T1000 (cell line): ENCODE measurements around the gene CLCN5.

ENCODE experiments used
- DNase-seq: peaks from one replicate; lab custom pipeline; 2025; ENCODE audit warnings: mixed read lengths; lab: John Stamatoyannopoulos, UW

The CLCN5 gene

GRCh38 chrX:50082741-50083140 is 160.3 kb downstream of the CLCN5 start:
- DNase-seq, result no peak

DNA sequence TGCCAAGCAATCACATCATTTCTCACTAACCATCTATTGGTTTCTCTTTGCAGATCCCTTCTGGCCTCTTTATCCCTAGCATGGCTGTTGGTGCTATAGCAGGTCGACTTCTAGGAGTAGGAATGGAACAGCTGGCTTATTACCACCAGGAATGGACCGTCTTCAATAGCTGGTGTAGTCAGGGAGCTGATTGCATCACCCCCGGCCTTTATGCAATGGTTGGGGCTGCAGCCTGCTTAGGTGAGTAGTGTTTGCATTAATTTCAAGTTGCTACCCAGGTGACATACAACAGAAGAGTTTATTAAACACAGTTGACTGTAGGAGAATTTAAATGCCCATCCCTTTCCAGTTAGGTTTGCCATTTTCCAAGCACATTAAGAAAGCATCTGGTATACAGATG is 166.2 kb downstream of the CLCN5 start:
- no peak for DNase-seq

- DNase-seq, result no peak
Measured at GRCh38 chrX:50093625-50094024, 171.2 kb downstream of the CLCN5 start.

DNA sequence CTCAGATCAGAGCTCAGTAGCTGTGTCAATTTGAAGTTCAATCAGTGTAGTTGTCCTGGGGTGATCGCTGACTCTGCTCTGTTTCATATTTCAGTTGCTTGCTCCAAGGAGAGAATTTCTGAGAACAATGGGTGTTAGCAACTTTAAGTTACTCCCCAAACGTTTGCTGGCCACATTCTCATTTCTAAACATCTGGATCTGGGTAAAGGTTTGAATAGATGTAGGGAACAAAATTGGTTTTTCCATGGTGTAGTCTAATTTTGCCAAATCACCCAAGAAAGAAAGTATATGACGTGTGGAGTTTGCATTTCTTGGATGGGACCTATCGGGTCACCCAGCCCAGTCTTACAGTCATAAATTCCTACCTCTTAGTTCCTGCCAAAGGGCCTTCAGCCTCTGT is 174.7 kb downstream of the CLCN5 start:
- no peak for DNase-seq

DNA sequence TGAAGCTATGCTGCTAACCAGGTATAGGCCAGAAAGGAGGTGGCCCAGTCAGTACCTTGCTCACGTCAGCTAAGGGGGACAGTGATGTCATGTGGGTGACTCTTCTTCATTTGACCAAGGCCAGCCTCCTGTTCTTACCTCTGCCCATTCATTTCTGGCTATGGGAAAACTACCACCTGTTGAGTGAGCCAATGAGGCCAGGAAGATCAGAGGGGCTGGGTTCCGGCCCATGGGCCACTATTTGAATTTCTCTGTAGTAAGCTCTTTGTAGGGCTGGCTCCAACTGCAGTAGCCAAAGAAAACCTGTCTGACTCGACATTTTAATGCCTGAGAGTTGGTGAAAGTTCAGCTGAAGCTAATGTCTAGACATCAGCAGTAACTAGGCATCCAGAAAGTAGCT is 175.8 kb downstream of the CLCN5 start:
- DNase-seq, result no peak

GRCh38 chrX:50098749-50099148 is 176.4 kb downstream of the CLCN5 start:
- DNase-seq, result no peak

DNA sequence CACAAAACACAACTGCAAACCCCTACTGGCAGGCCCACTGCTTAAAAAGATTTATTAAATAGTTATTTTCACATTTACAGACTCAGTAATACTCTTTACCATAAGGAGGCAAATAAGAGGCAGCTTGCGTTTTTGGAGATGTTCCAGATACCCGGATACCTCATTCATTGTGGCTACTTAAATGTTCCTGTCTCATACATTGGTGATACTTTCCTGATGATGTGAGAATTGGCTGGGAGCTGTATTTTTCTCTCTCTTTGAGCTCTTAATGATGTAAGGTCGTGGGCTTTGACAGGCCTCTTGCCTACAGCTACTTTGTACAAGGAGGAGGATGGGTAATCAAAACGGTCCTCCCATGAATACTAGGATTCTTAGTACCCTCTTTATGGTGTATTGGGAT is 176.9 kb downstream of the CLCN5 start:
- no peak for DNase-seq

GRCh38 chrX:50100188-50100587 is 177.8 kb downstream of the CLCN5 start:
- no peak for DNase-seq

DNA sequence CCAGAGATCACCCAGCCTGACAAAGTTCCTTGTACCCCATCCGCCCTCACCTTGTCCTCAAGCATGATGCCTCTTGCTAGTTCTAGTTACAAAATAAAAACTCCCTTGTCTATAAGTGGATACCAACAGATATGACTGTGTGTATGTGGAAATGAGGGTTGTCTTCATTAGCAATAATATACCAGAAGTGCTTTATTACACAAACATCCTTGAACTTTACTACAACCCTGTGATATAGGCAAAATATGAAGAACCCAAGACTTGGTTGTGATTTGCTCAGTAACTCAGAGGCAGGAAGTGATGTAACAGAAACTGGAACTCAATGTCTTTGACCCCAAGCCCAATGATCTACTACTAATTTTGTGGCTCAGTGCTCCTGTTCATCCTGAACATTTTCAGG is 180.8 kb downstream of the CLCN5 start:
- DNase-seq, result no peak

GRCh38 chrX:50103866-50104566 is 181.6 kb downstream of the CLCN5 start:
- no peak for DNase-seq

GRCh38 chrX:50106051-50106675 is 183.8 kb downstream of the CLCN5 start:
- no peak for DNase-seq

- no peak for DNase-seq
Measured at GRCh38 chrX:50107470-50107869, 185.1 kb downstream of the CLCN5 start.

DNA sequence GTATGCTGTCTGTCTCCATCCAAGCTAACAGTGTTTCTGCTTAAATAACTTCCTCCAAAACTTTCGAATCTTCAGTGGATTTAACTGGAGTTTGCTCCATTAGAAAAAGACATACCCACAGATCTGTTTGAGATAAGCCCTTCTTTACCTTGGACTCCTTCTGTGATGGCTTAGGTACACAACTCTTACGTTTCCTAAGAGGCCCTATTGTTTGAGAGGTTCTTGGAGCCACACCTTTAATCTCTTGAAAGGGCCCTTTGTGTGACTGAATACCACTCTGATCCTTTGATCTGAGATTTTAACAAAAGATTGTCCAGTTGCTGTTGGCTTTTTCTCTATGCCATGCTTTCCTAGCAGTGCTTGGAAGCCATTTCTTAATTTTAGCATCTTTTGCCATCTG is 185.9 kb downstream of the CLCN5 start:
- no peak for DNase-seq

DNA sequence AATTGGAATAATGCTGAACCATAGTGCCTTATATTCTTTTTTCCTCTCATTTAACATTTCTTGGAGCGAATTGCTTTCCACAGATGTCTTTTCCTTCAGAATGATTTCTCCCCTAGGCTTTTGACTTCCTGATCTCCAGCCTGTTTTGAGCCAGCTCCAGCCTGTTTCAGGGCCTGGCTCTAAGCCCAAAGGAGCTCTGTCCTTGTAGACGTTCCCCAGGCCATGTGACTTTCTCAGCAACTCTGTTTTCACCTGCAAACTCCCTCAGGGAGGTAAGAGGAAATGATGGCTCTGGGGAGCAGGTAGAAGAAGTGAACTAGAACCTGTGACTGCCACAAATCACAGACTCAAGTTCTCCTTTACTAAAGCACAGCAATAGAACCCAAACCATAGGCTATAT is 189.3 kb downstream of the CLCN5 start:
- DNase-seq, result no peak

DNA sequence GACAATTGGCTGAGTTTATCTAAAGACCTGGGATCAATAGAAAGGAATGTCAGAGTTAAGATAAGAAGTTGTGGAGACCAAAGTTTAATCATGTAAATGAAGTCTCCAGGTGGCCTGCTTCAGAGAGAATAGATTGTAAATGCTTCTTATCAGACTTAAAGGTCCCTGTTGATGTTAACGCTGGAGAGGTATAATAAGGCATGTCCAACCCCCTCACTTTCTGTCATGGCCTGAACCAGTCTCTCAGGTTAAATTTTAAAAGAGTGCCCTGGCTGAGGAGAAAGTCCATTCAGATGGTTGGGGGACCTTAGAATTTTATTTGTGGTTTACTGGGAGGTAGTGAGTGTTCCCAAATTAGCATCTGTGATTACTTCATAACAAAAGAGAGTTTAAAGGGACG is 191.7 kb downstream of the CLCN5 start:
- no peak for DNase-seq

DNA sequence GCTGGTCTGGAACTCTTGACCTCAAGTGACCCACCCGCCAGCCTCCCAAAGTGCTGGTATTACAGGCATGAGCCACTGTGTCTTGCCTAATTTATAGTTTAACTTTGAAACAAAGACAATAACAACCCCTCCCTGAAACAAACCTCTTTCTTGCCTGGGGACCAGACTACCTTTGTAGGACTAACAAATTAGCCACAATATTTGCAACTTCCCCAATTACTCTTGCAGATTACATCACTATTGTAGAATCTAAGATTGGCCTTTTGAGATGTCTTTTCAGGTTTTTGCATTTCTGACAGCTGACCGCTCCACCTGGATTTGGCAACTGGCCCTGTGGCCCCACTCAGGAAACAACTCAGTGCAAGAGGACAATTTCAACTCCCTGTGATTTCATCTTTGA is 193.6 kb downstream of the CLCN5 start:
- no peak for DNase-seq

DNA sequence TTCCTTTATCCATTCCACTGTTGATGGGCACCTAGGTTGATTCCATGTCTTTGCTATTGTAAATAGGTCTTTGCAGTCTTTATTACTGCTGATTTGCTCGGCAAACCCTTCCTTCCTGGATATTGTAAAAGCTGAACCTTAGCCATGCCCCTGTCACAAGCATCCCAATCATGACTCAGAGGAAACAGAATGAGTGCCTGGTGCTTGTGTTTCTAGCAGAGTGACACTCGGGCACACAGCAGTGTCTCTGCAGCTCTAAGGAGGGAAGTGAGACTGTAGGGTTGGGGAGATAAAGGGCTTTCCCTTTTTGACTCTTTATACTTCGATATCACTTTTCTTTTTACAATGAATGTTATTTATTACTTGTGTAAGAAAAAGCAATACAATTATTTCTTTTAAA is 195.1 kb downstream of the CLCN5 start:
- no peak for DNase-seq

DNA sequence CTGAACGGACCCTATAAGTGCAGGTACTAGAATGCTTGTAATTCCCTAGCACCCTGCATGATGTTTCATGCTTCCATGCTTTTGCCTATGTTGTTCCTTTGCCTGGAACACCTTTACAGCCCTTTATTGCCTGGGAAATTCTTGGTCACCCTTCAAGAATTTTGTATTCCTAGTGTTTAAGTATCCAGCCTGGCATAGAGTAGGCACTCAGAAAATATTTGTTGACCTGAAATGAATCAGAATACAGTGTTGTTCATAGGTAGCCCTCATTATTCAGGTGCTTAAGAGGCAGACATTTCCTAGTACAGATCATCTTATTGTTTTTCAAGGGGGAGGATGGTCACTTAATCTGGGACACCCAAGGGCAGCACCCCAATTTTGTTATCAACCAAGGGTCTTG is 203.1 kb downstream of the CLCN5 start:
- no peak for DNase-seq

- DNase-seq, result no peak
Measured at GRCh38 chrX:50147972-50148371, 225.6 kb downstream of the CLCN5 start.
